H1 (cell line): ENCODE results near the gene EPN2.
"Not testable (repeated sequence)": the region's sequence is repeated elsewhere in the genome, so short reads cannot be mapped to it uniquely, and the experiment has no call there.

Experiments
- ASH2L ChIP-seq: fragments of 200-600, 300-600 bp; sonication (generic); IDR thresholded peaks from one replicate; pipeline ENCODE4 v1.7.1; 2017; ENCODE audit warnings: low read length
- MAX ChIP-seq: IDR thresholded peaks from 2 replicates; pipeline ENCODE4 v1.6.1; 2012; ENCODE audit warnings: inconsistent platforms
- POLR2A ChIP-seq, 2 experiments: IDR thresholded peaks; 1 replicate in 1 of 2; 2 replicates in 1 of 2; pipeline ENCODE4 v1.6.1; 2011; ENCODE audit warnings: low read depth in 2 of 2, low read length in 2 of 2, mild to moderate bottlenecking in 2 of 2; ENCODE audit errors: control extremely low read depth in 1 of 2
- POLR2AphosphoS5 ChIP-seq: IDR thresholded peaks from 2 replicates; pipeline ENCODE4 v1.6.1; 2011; ENCODE audit warnings: low read depth, low read length
- RFX5 ChIP-seq: IDR thresholded peaks from 2 replicates; pipeline ENCODE4 v1.6.1; 2011; ENCODE audit warnings: low read depth, low read length, improper control_type of control experiment, borderline replicate concordance
- RNF2 ChIP-seq: fragments of 200-900, 300-1000 bp; sonication (generic); IDR thresholded peaks from 2 replicates; pipeline ENCODE4 v1.7.1; 2016; ENCODE audit warnings: borderline replicate concordance, low read depth, mild to moderate bottlenecking, antibody characterized with exemption, low read length; ENCODE audit not compliant: poor library complexity, severe bottlenecking; ENCODE audit errors: missing control alignments
- RXRA ChIP-seq: IDR thresholded peaks from 2 replicates; pipeline ENCODE4 v1.6.1; 2011; ENCODE audit warnings: low read depth, mild to moderate bottlenecking, low read length, moderate library complexity; ENCODE audit not compliant: insufficient read depth
- SP4 ChIP-seq: IDR thresholded peaks from 2 replicates; pipeline ENCODE4 v1.6.1; 2012; ENCODE audit warnings: low read length, inconsistent platforms
- SUZ12 ChIP-seq: fragments of 200-600 bp; sonication (generic); IDR thresholded peaks from 2 replicates; pipeline ENCODE4 v1.6.1; 2012; ENCODE audit warnings: mild to moderate bottlenecking, inconsistent platforms, low read length, moderate library complexity, mixed read lengths
- TF ChIP-seq, protein P1 (sequence below), 3 experiments: IDR thresholded peaks; 1 replicate in 2 of 3; 2 replicates in 1 of 3; pipeline versions ENCODE4 v1.5.1 to v1.6.1; 2011; ENCODE audit warnings: low read length in 3 of 3, mild to moderate bottlenecking in 3 of 3, inconsistent platforms in 2 of 3, low read depth in 1 of 3, moderate library complexity in 1 of 3; ENCODE audit not compliant: insufficient read depth in 1 of 3; ENCODE audit errors: control extremely low read depth in 1 of 3
- TF ChIP-seq, protein P2 (sequence below): IDR thresholded peaks from 2 replicates; pipeline ENCODE4 v1.6.1; 2011; ENCODE audit warnings: low read length, improper control_type of control experiment

- TF ChIP-seq POLR2A (IDR thresholded peaks at IDR 0.05; ENCODE audit: control extremely low read depth in 1 of 2, low read depth in 2 of 2, low read length in 2 of 2); POLR2AphosphoS5; MAX; SP4; SUZ12; ASH2L; RXRA; RNF2; RFX5: not testable (repeated sequence)
- TF ChIP-seq, protein P1, sequence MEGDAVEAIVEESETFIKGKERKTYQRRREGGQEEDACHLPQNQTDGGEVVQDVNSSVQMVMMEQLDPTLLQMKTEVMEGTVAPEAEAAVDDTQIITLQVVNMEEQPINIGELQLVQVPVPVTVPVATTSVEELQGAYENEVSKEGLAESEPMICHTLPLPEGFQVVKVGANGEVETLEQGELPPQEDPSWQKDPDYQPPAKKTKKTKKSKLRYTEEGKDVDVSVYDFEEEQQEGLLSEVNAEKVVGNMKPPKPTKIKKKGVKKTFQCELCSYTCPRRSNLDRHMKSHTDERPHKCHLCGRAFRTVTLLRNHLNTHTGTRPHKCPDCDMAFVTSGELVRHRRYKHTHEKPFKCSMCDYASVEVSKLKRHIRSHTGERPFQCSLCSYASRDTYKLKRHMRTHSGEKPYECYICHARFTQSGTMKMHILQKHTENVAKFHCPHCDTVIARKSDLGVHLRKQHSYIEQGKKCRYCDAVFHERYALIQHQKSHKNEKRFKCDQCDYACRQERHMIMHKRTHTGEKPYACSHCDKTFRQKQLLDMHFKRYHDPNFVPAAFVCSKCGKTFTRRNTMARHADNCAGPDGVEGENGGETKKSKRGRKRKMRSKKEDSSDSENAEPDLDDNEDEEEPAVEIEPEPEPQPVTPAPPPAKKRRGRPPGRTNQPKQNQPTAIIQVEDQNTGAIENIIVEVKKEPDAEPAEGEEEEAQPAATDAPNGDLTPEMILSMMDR (IDR thresholded peaks at IDR 0.05; ENCODE audit: control extremely low read depth in 1 of 3, insufficient read depth in 1 of 3, low read depth in 1 of 3, low read length in 3 of 3), result not testable (repeated sequence)
- TF ChIP-seq, protein P2, sequence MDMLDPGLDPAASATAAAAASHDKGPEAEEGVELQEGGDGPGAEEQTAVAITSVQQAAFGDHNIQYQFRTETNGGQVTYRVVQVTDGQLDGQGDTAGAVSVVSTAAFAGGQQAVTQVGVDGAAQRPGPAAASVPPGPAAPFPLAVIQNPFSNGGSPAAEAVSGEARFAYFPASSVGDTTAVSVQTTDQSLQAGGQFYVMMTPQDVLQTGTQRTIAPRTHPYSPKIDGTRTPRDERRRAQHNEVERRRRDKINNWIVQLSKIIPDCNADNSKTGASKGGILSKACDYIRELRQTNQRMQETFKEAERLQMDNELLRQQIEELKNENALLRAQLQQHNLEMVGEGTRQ, result not testable (repeated sequence)
These were observed at the start of gene EPN2 for GRCh38 chr17:19237139-19237388.
